Measurements from ENCODE around the gene ABI3.
"Not testable (repeated sequence)": the region's sequence is repeated elsewhere in the genome, so short reads cannot be mapped to it uniquely, and the experiment has no call there.

ABI3 gene

GRCh38 chr17:49210158-49211029, at the start of gene ABI3, which contains the start of gene GNGT2:
Gene ABI3 (plus strand): TSS chr17:49210707. CDS start chr17:49210725, 18 bp downstream.
Gene GNGT2 (minus strand): TSS chr17:49210574. CDS start chr17:49207422, 3,152 bp downstream.
- DNase-seq (ENCODE audit: low spot score) (peak; percentile 90), FAIRE-seq (peak; percentile 86)

- no peak for FAIRE-seq
Measured at GRCh38 chr17:49162866-49163265, 47.6 kb upstream of the ABI3 start.

GRCh38 chr17:49165143-49165542, 45.4 kb upstream of the ABI3 start:
- DNase-seq (ENCODE audit: low spot score), result no peak
- FAIRE-seq, result no peak

More at GRCh38 chr17:49162866-49163265, 47.6 kb upstream of the ABI3 start:
- no peak for DNase-seq (ENCODE audit: low spot score)

GRCh38 chr17:49168706-49169105, 41.8 kb upstream of the ABI3 start:
- DNase-seq (ENCODE audit: low spot score), result no peak
- FAIRE-seq, result no peak

GRCh38 chr17:49170216-49170615, 40.3 kb upstream of the ABI3 start:
- DNase-seq (ENCODE audit: low spot score) (no peak), FAIRE-seq (no peak)

- not testable (repeated sequence) for FAIRE-seq; DNase-seq (ENCODE audit: low spot score)
Measured at GRCh38 chr17:49170711-49171110, 39.8 kb upstream of the ABI3 start.

GRCh38 chr17:49175978-49176377, 34.5 kb upstream of the ABI3 start:
- not testable (repeated sequence) for FAIRE-seq

GRCh38 chr17:49180303-49180702, 30.2 kb upstream of the ABI3 start:
- peak; percentile 72 for DNase-seq (ENCODE audit: low spot score)
- FAIRE-seq, result no peak

More at GRCh38 chr17:49175978-49176377, 34.5 kb upstream of the ABI3 start:
- DNase-seq (ENCODE audit: low spot score), result not testable (repeated sequence)

- no peak for DNase-seq (ENCODE audit: low spot score)
- FAIRE-seq, result no peak
Measured at GRCh38 chr17:49180998-49181635, 29.4 kb upstream of the ABI3 start.

- no peak for DNase-seq (ENCODE audit: low spot score)
- FAIRE-seq, result no peak
Measured at GRCh38 chr17:49183341-49183740, 27.2 kb upstream of the ABI3 start.

GRCh38 chr17:49183801-49184200, 26.7 kb upstream of the ABI3 start:
- no peak for DNase-seq (ENCODE audit: low spot score)
- FAIRE-seq, result no peak

- not testable (repeated sequence) for DNase-seq (ENCODE audit: low spot score); FAIRE-seq
Measured at GRCh38 chr17:49184522-49184921, 26.0 kb upstream of the ABI3 start.

- DNase-seq (ENCODE audit: low spot score); FAIRE-seq: not testable (repeated sequence)
Measured at GRCh38 chr17:49185381-49185780, 25.1 kb upstream of the ABI3 start.

- DNase-seq (ENCODE audit: low spot score) (no peak), FAIRE-seq (no peak)
Measured at GRCh38 chr17:49187301-49187700, 23.2 kb upstream of the ABI3 start.

- FAIRE-seq (no peak), DNase-seq (ENCODE audit: low spot score) (no peak)
Measured at GRCh38 chr17:49190932-49191331, 19.6 kb upstream of the ABI3 start.

GRCh38 chr17:49191409-49191916, 19.0 kb upstream of the ABI3 start:
- FAIRE-seq (no peak), DNase-seq (ENCODE audit: low spot score) (no peak)

- FAIRE-seq, result no peak
- DNase-seq (ENCODE audit: low spot score), result peak; percentile 79
Measured at GRCh38 chr17:49191917-49192741, 18.4 kb upstream of the ABI3 start.

GRCh38 chr17:49193513-49194296, 16.8 kb upstream of the ABI3 start:
- DNase-seq (ENCODE audit: low spot score) (peak; percentile 79), FAIRE-seq (no peak)

GRCh38 chr17:49194297-49194607, 16.3 kb upstream of the ABI3 start:
- no peak for DNase-seq (ENCODE audit: low spot score)

GRCh38 chr17:49195751-49196150, 14.8 kb upstream of the ABI3 start:
- DNase-seq (ENCODE audit: low spot score) (no peak), FAIRE-seq (no peak)

More at GRCh38 chr17:49194297-49194607, 16.3 kb upstream of the ABI3 start:
- no peak for FAIRE-seq
